ENCODE results near the gene NRL.

Gene NRL

GRCh38 chr14:24132061-24132685 is 17.4 kb upstream of the NRL start:
- no peak for TF ChIP-seq CTCF (IDR thresholded peaks at IDR 0.05; ENCODE audit: extremely low read depth, insufficient read depth, missing control alignments)
- no peak for DNase-seq (ENCODE audit: low spot score)
- in situ Hi-C loops (cut with MboI; ENCODE audit: low pct_unique_long_range_greater_than_20kb, low sequenced_read_pairs, unreplicated experiment) = no loop called here

- TF ChIP-seq CTCF (IDR thresholded peaks at IDR 0.05; ENCODE audit: extremely low read depth, insufficient read depth, missing control alignments) = no peak
Measured at GRCh38 chr14:24131549-24131966, 16.8 kb upstream of the NRL start.

GRCh38 chr14:24130717-24131548 is 16.2 kb upstream of the NRL start:
- DNase-seq (ENCODE audit: low spot score) = no peak
- in situ Hi-C loops (cut with MboI; ENCODE audit: low pct_unique_long_range_greater_than_20kb, low sequenced_read_pairs, unreplicated experiment) = no loop called here
- no peak for TF ChIP-seq CTCF (IDR thresholded peaks at IDR 0.05; ENCODE audit: extremely low read depth, insufficient read depth, missing control alignments)

More at GRCh38 chr14:24131549-24131966, 16.8 kb upstream of the NRL start:
- in situ Hi-C loops (cut with MboI; ENCODE audit: low pct_unique_long_range_greater_than_20kb, low sequenced_read_pairs, unreplicated experiment) = no loop called here
- no peak for DNase-seq (ENCODE audit: low spot score)

GRCh38 chr14:24130380-24130716 is 15.6 kb upstream of the NRL start, which contains the start of gene FITM1:
TSS of gene FITM1 (plus strand) at chr14:24130659. CDS start at chr14:24131564, 905 bp downstream.
- no peak for TF ChIP-seq CTCF (IDR thresholded peaks at IDR 0.05; ENCODE audit: extremely low read depth, insufficient read depth, missing control alignments)
- in situ Hi-C loops (cut with MboI; ENCODE audit: low pct_unique_long_range_greater_than_20kb, low sequenced_read_pairs, unreplicated experiment) = no loop called here
- DNase-seq (ENCODE audit: low spot score) = no peak

- TF ChIP-seq CTCF (IDR thresholded peaks at IDR 0.05; ENCODE audit: extremely low read depth, insufficient read depth, missing control alignments) = no peak
- in situ Hi-C loops (cut with MboI; ENCODE audit: low pct_unique_long_range_greater_than_20kb, low sequenced_read_pairs, unreplicated experiment) = no loop called here
- no peak for DNase-seq (ENCODE audit: low spot score)
Measured at GRCh38 chr14:24129410-24129998, 14.8 kb upstream of the NRL start.

GRCh38 chr14:24127673-24128072 is 12.9 kb upstream of the NRL start:
- in situ Hi-C loops (cut with MboI; ENCODE audit: low pct_unique_long_range_greater_than_20kb, low sequenced_read_pairs, unreplicated experiment) = no loop called here
- DNase-seq (ENCODE audit: low spot score) = no peak
- no peak for TF ChIP-seq CTCF (IDR thresholded peaks at IDR 0.05; ENCODE audit: extremely low read depth, insufficient read depth, missing control alignments)

Measured in GM13977 (cell line).